Thymus (tissue), 11 donors: ENCODE measurements around the gene KCNQ1. TPM values are rescaled to one million over a fixed set of nuclear protein-coding genes. Genes with fewer than 3 reads are reported as not detected.
A peak's percentile ranks its signal among the peaks of the same experiment; 100 is the strongest.

Source experiments
- DNase-seq, 9 donors: peaks; one replicate each; pipeline ENCODE4 v3.0.0-alpha.2; 2013; ENCODE audit warnings: low spot score in 9 of 9, low read depth in 6 of 9, missing footprints in 1 of 9
- H3K27ac ChIP-seq, 2 donors: one replicate each; pipeline ENCODE4 v1.5.1; 2013; ENCODE audit warnings: control low read depth in 1 of 2, low read depth in 1 of 2, low read length in 1 of 2, mild to moderate bottlenecking in 1 of 2, moderate library complexity in 1 of 2
- H3K27me3 ChIP-seq, 2 donors: one replicate each; pipeline ENCODE4 v1.5.1; 2013; ENCODE audit warnings: low read length in 1 of 2; ENCODE audit not compliant: control insufficient read depth in 2 of 2, insufficient read depth in 1 of 2
- H3K36me3 ChIP-seq, 2 donors: one replicate each; pipeline ENCODE4 v1.5.1; 2013; ENCODE audit warnings: low read length in 1 of 2, mild to moderate bottlenecking in 1 of 2, moderate library complexity in 1 of 2; ENCODE audit not compliant: control insufficient read depth in 2 of 2, insufficient read depth in 2 of 2
- H3K4me1 ChIP-seq, 2 donors: one replicate each; pipeline ENCODE4 v1.5.1; 2013; ENCODE audit warnings: low read length in 2 of 2; ENCODE audit not compliant: control insufficient read depth in 2 of 2, insufficient read depth in 2 of 2
- H3K4me3 ChIP-seq, 2 donors: one replicate each; pipeline ENCODE4 v1.5.1; 2013; ENCODE audit warnings: low read length in 2 of 2, control low read depth in 1 of 2, mild to moderate bottlenecking in 1 of 2
- H3K9me3 ChIP-seq, 2 donors: one replicate each; pipeline ENCODE4 v1.5.1; 2013; ENCODE audit warnings: low read length in 1 of 2, mild to moderate bottlenecking in 1 of 2; ENCODE audit not compliant: control insufficient read depth in 2 of 2, insufficient read depth in 1 of 2
- WGBS: extraction: QIAGEN DNeasy Blood & Tissue Kit; methylation state at CpG from one replicate; pipeline ENCODE4 v1.1.7; 2013; 5-methylcytosine and 5-hydroxymethylcytosine counted together
- polyA plus RNA-seq: library from polyadenylated mRNA; stranded (reverse); fragments of 200-250 nt; gene quantifications from one replicate; pipeline ENCODE4 v1.2.3, GENCODE V29; 2013
- total RNA-seq: library from RNA; stranded (reverse); fragments of 120-200 nt; gene quantifications from one replicate; pipeline ENCODE4 v1.2.4, GENCODE V29; 2013
- donor health status: healthy.

KCNQ1 gene
- total and polyA plus RNA-seq, 2 donors, result 0.94 to 3.7 TPM

DNA sequence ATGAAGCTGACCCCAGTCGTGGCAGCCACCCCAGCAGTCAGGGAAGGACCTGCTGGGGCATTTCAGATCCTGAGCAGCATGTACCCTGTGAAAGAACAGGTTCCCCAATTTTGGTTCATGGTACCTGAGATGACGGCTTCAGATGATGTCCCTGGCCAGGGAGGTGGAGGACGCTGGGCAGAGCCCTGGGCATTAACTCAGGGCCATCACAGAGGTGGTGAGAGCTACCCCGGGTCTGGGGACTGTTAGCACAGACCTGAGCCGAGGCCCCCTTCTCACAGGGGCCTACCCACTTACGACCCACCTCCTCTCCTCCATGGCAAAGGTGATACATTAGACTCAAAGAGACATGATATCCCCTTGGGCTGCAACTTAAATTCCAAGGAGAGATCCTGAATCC is 372.6 kb downstream of the KCNQ1 start:
- Histone ChIP-seq H3K4me3 (no peak overlapping the region), H3K36me3 (no peaks in the 10 kb centered on the region), H3K9me3 (peaks cover 6 to 53% of the 10 kb centered on the region in 2 donors), H3K4me1 (peaks cover 13 to 41% of the 10 kb centered on the region in 2 donors), H3K27me3 (no peaks in the 10 kb centered on the region), H3K27ac (no peak overlapping the region)
- 94% methylated on average over 6 of the region's 6 CpGs for WGBS
- DNase-seq, result no peak

- 85% methylated on average over 6 of the region's 6 CpGs for WGBS
- Histone ChIP-seq H3K27me3 (no peaks in the 10 kb centered on the region), H3K4me3 (no peak overlapping the region), H3K27ac (no peak overlapping the region), H3K4me1 (peaks cover 9 to 35% of the 10 kb centered on the region in 2 donors), H3K9me3 (peaks cover 8 to 59% of the 10 kb centered on the region in 2 donors), H3K36me3 (no peaks in the 10 kb centered on the region)
- DNase-seq, result no peak
Measured at GRCh38 chr11:2818021-2818420, 373.2 kb downstream of the KCNQ1 start.

DNA sequence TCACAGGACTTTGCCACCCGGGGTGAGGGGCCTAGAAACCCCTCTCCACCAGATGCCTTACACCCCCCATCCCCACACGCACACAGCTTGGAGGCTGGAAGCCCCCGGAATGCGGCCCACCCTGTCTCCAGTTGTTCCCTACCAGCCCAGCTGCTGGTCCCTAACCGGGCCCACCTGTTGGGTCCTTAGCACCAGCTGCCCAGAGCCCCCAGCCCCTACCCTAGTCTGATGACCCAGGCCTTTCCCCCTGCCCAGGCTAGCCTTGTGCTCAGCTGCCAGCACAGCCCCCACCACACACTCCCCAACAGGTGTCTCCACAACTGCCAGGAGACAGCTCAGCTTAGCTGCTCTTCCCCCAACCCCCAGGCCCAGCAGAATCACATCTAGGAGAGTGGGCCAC is 373.7 kb downstream of the KCNQ1 start:
- Histone ChIP-seq H3K9me3 (peaks cover 8 to 63% of the 10 kb centered on the region in 2 donors), H3K36me3 (no peaks in the 10 kb centered on the region), H3K27ac (no peak overlapping the region), H3K4me1 (peaks cover 5 to 30% of the 10 kb centered on the region in 2 donors), H3K4me3 (no peak overlapping the region), H3K27me3 (no peaks in the 10 kb centered on the region)
- DNase-seq, result peak in 1 of 9 donors; percentile 19
- WGBS, result 97% methylated on average over 5 of the region's 5 CpGs

- WGBS, result 96% methylated on average over 3 of the region's 3 CpGs
- peaks cover 8 to 71% of the 10 kb centered on the region in 2 donors for H3K9me3 ChIP-seq
Measured at GRCh38 chr11:2819316-2819715, 374.5 kb downstream of the KCNQ1 start.

DNA sequence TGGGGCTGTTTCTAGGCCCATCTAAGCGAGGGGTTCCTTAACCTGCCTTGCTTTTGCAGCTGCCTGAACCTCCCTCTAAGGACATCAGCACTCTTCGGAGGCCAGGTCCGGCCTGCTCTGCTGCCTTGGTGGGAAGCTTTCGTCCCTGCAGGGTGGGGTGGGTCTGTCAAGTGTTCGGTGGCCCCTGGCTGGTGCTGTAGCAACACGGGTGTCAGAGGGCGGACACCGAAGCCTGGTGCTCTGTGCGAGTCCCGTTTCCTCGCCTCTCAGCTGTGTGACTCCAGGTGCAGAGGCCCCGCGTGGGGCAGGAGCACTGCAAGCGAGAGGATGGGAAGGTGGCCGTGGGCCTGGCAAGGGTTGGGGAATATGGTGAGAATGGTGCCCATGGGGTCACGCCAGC is 376.2 kb downstream of the KCNQ1 start:
- Histone ChIP-seq H3K27ac (no peak overlapping the region), H3K4me1 (peaks cover 3 to 22% of the 10 kb centered on the region in 2 donors), H3K36me3 (no peaks in the 10 kb centered on the region), H3K27me3 (no peaks in the 10 kb centered on the region), H3K9me3 (peaks cover 7 to 62% of the 10 kb centered on the region in 2 donors), H3K4me3 (no peak overlapping the region)
- 94% methylated on average over 16 of the region's 16 CpGs for WGBS
- no peak for DNase-seq

More at GRCh38 chr11:2819316-2819715, 374.5 kb downstream of the KCNQ1 start:
- no peak overlapping the region for H3K27ac ChIP-seq
- no peak overlapping the region for H3K4me3 ChIP-seq
- DNase-seq, result no peak
- H3K36me3 ChIP-seq, result no peaks in the 10 kb centered on the region
- no peaks in the 10 kb centered on the region for H3K27me3 ChIP-seq
- H3K4me1 ChIP-seq, result peaks cover 0 to 25% of the 10 kb centered on the region in 2 donors

DNA sequence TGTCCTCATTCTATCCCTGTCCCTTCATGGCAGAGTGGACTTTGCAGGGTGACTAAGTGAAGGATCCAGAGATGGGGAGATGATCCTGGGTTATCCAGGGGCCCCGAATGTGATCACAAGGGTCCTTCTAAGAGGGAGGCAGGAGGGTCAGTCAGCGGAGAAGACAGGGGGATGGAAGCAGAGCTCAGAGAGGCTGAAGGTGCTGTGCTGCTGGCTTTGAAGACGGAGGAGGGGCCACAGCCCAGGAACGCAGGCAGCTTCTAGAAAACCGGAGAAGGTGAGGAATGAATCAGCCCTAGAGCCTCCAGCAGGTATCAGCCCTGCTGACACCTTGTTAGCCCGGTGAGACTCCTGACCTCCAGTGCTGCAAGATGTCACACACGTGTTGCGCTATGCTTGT is 377.1 kb downstream of the KCNQ1 start:
- 96% methylated on average over 8 of the region's 8 CpGs for WGBS
- Histone ChIP-seq H3K27me3 (no peaks in the 10 kb centered on the region), H3K27ac (no peak overlapping the region), H3K4me1 (peaks cover 8 to 31% of the 10 kb centered on the region in 2 donors), H3K9me3 (peaks cover 4 to 53% of the 10 kb centered on the region in 2 donors), H3K4me3 (no peak overlapping the region), H3K36me3 (no peaks in the 10 kb centered on the region)
- no peak for DNase-seq

DNA sequence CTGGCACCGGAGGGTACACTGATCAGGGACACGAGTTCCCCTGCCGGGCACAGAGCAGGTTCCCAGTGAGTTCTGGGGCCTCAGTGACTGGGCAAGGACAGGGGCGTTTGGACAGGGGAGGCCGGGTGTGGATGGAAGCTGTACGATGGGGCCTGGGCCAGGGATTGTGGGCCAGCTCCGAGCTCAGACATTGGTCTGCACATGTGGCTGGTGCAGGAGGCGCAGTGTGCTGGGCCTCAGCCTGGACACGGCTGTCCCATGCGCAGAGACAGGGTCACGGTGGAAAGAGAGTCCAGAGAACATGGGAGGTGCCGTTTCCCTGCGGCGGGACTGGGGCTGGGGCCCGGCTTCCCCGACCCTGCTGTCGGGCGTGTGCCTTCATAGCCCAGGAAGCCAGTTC is 380.0 kb downstream of the KCNQ1 start:
- no peaks in the 10 kb centered on the region for H3K36me3 ChIP-seq
- no peak for DNase-seq
- no peak overlapping the region for H3K4me3 ChIP-seq
- H3K27ac ChIP-seq, result no peak overlapping the region
- no peaks in the 10 kb centered on the region for H3K27me3 ChIP-seq
- peaks cover 4 to 46% of the 10 kb centered on the region in 2 donors for H3K9me3 ChIP-seq
- WGBS, result 93% methylated on average over 18 of the region's 18 CpGs
- H3K4me1 ChIP-seq, result peaks cover 8 to 33% of the 10 kb centered on the region in 2 donors

GRCh38 chr11:2825261-2825888 is 380.6 kb downstream of the KCNQ1 start:
- DNase-seq, result no peak
- peaks cover 8 to 33% of the 10 kb centered on the region in 2 donors for H3K4me1 ChIP-seq
- H3K9me3 ChIP-seq, result peaks cover 4 to 52% of the 10 kb centered on the region in 2 donors
- H3K27me3 ChIP-seq, result no peaks in the 10 kb centered on the region
- H3K36me3 ChIP-seq, result no peaks in the 10 kb centered on the region
- WGBS, result 80% methylated on average over 22 of the region's 22 CpGs
- H3K4me3 ChIP-seq, result no peak overlapping the region
- peak overlapping the region; percentile 61 to 77 for H3K27ac ChIP-seq

DNA sequence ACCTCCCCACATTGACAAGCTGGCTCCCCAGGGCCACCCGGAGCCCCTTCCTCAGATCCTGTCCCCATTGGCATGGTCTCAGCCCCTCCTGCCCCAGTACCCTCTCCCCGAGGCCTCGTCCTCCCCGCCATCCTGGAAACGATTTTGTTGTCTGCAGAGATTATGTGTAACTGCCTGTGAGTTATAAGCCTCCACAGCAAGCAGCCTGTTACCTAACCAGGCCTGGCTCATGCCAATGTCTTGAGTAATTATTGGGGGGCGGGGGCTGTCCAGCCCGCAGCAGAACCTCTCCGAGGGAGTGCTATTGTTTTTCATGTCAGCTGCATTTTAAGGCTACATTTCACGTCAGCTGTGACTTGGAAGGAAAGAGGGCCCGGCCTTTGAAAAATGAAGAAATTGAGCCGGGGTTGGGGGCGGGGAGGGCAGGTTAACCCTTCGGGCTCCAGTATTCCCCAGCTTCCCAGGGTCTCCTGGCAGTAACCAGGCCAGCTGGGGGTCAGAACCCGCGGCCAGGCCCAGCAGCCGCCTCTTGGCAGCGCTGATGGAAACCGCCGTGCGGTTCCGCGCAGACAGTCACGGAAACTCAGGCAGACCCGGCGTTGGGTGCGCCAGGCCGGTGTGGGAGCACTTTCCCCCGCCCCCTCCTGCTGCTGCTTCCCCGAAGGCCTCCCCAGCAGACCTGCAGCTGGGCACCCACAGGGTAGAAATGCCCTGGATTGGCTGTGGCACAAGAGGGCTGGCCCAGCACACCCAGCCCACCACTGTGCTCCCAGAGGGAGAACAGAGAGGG is 381.3 kb downstream of the KCNQ1 start:
- peaks cover 8 to 33% of the 10 kb centered on the region in 2 donors for H3K4me1 ChIP-seq
- H3K27me3 ChIP-seq, result no peaks in the 10 kb centered on the region
- peak in 4 of 9 donors; percentile 43 to 75 (median 53) for DNase-seq
- H3K27ac ChIP-seq, result peak overlapping the region; percentile 66 to 77
- 13% methylated on average over 29 of the region's 29 CpGs for WGBS
- H3K36me3 ChIP-seq, result no peaks in the 10 kb centered on the region
- peaks cover 4 to 51% of the 10 kb centered on the region in 2 donors for H3K9me3 ChIP-seq
- no peak overlapping the region for H3K4me3 ChIP-seq
